Prostate gland (tissue), 2 donors: Measurements from ENCODE around the gene GAS6.

Experiments
- POLR2AphosphoS5 ChIP-seq: sonication (generic); formaldehyde crosslinking; IDR thresholded peaks from one replicate; pipeline ENCODE4 v1.6.1; 2017; ENCODE audit warnings: antibody characterized with exemption
- TF ChIP-seq, protein P1 (sequence below), 4 experiments: fragments of 200-600 bp in 2 of 4; fragments of 450-650 bp in 2 of 4; sonication (generic) in 2 of 4; IDR thresholded peaks; 1 replicate in 3 of 4; 2 replicates in 1 of 4; pipeline ENCODE4 v1.5.1; 2016 to 2019; ENCODE audit warnings: antibody characterized with exemption in 4 of 4, mild to moderate bottlenecking in 2 of 4, moderate library complexity in 2 of 4

DNA sequence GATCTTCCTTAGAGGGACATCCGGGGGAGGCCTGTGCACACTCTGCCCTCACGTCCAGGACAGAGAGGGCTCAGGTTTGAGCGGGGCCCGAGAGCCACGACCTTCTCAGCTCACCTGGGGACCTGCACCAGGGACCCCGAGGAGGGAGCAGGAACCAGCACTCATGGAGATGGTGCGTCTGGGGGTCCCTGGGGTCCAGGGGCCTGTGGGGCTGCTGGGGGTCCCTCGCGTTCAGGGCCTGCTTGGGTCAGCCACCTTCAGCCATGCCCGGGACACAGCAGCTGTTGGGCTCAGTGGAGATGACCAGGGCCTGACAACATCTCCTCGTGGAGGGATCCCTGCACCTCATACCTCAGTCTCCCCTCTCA, 57.8 kb downstream of the GAS6 start:
- TF ChIP-seq, protein P1, sequence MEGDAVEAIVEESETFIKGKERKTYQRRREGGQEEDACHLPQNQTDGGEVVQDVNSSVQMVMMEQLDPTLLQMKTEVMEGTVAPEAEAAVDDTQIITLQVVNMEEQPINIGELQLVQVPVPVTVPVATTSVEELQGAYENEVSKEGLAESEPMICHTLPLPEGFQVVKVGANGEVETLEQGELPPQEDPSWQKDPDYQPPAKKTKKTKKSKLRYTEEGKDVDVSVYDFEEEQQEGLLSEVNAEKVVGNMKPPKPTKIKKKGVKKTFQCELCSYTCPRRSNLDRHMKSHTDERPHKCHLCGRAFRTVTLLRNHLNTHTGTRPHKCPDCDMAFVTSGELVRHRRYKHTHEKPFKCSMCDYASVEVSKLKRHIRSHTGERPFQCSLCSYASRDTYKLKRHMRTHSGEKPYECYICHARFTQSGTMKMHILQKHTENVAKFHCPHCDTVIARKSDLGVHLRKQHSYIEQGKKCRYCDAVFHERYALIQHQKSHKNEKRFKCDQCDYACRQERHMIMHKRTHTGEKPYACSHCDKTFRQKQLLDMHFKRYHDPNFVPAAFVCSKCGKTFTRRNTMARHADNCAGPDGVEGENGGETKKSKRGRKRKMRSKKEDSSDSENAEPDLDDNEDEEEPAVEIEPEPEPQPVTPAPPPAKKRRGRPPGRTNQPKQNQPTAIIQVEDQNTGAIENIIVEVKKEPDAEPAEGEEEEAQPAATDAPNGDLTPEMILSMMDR (IDR thresholded peaks at IDR 0.05), result no peak
- TF ChIP-seq POLR2AphosphoS5, result no peak
